HepG2 (cell line): Measurements from ENCODE around the gene EEFSEC. TPM values are rescaled to one million over a fixed set of nuclear protein-coding genes. Genes with fewer than 3 reads are reported as not detected.

ENCODE experiments used
- ATRX ChIP-seq: sonication (generic); formaldehyde crosslinking; IDR thresholded peaks from 2 replicates; pipeline ENCODE4 v1.4.0; 2020; ENCODE audit warnings: missing genetic modification reagents, borderline replicate concordance
- ELK4 ChIP-seq: sonication (generic); formaldehyde crosslinking; IDR thresholded peaks from 2 replicates; pipeline ENCODE4 v1.9.0; 2021; ENCODE audit warnings: missing genetic modification reagents, borderline replicate concordance
- GFI1 ChIP-seq: sonication (generic); formaldehyde crosslinking; IDR thresholded peaks from 2 replicates; pipeline ENCODE4 v1.5.0; 2020; ENCODE audit warnings: missing genetic modification reagents, mild to moderate bottlenecking, borderline replicate concordance
- GPN1 ChIP-seq: sonication (generic); formaldehyde crosslinking; IDR thresholded peaks from 2 replicates; pipeline ENCODE4 v1.5.1; 2020; ENCODE audit warnings: missing genetic modification reagents, borderline replicate concordance
- IKZF4 ChIP-seq: sonication (generic); formaldehyde crosslinking; IDR thresholded peaks from 2 replicates; pipeline ENCODE4 v1.5.1; 2020; ENCODE audit warnings: borderline replicate concordance, mild to moderate bottlenecking, low read depth, missing genetic modification reagents; ENCODE audit errors: not compliant biosample characterization
- ISL2 ChIP-seq: sonication (generic); formaldehyde crosslinking; IDR thresholded peaks from 2 replicates; pipeline ENCODE4 v1.5.0; 2020; ENCODE audit warnings: missing genetic modification reagents
- JUND ChIP-seq: sonication (generic); formaldehyde crosslinking; IDR thresholded peaks from 2 replicates; pipeline ENCODE4 v1.8.0; 2022; ENCODE audit warnings: mild to moderate bottlenecking, missing genetic modification reagents
- KAT8 ChIP-seq: IDR thresholded peaks from 2 replicates; pipeline ENCODE4 v1.6.1; 2016; ENCODE audit warnings: missing genetic modification reagents, missing compliant biosample characterization
- MEIS1 ChIP-seq: sonication (generic); formaldehyde crosslinking; IDR thresholded peaks from 2 replicates; pipeline ENCODE4 v1.9.0; 2021; ENCODE audit warnings: mild to moderate bottlenecking, missing genetic modification reagents, moderate library complexity, borderline replicate concordance
- NR2F2 ChIP-seq: IDR thresholded peaks from 2 replicates; pipeline ENCODE4 v1.6.1; 2012; ENCODE audit warnings: low read depth, inconsistent platforms, borderline replicate concordance
- RELA ChIP-seq: sonication (generic); formaldehyde crosslinking; IDR thresholded peaks from 2 replicates; pipeline ENCODE4 v1.4.0; 2020; ENCODE audit warnings: missing genetic modification reagents
- SALL1 ChIP-seq: sonication (generic); formaldehyde crosslinking; IDR thresholded peaks from 2 replicates; pipeline ENCODE4 v1.8.0; 2022; ENCODE audit warnings: mild to moderate bottlenecking, missing genetic modification reagents
- SP4 ChIP-seq: sonication (generic); formaldehyde crosslinking; IDR thresholded peaks from 2 replicates; pipeline ENCODE4 v1.8.1; 2023; ENCODE audit warnings: mild to moderate bottlenecking, missing genetic modification reagents
- ZBTB33 ChIP-seq: sonication (generic); formaldehyde crosslinking; IDR thresholded peaks from 2 replicates; pipeline ENCODE4 v1.4.0; 2020; ENCODE audit warnings: missing genetic modification reagents
- ZFP37 ChIP-seq: sonication (generic); formaldehyde crosslinking; IDR thresholded peaks from 2 replicates; pipeline ENCODE4 v1.4.0; 2020; ENCODE audit warnings: missing genetic modification reagents, borderline replicate concordance
- ZNF124 ChIP-seq: sonication (generic); formaldehyde crosslinking; IDR thresholded peaks from 2 replicates; pipeline ENCODE4 v1.4.0; 2020; ENCODE audit warnings: missing genetic modification reagents
- ZNF180 ChIP-seq: sonication (generic); formaldehyde crosslinking; IDR thresholded peaks from 2 replicates; pipeline ENCODE4 v1.4.0; 2020; ENCODE audit warnings: low read depth, missing genetic modification reagents, borderline replicate concordance
- ZNF24 ChIP-seq: fragments of 450-650 bp; IDR thresholded peaks from 2 replicates; pipeline ENCODE4 v1.6.1; 2017; ENCODE audit warnings: antibody characterized with exemption, mild to moderate bottlenecking
- ZNF335 ChIP-seq: sonication (generic); formaldehyde crosslinking; IDR thresholded peaks from 2 replicates; pipeline ENCODE4 v1.4.0; 2020; ENCODE audit warnings: missing genetic modification reagents
- ZNF607 ChIP-seq: sonication (generic); formaldehyde crosslinking; IDR thresholded peaks from 2 replicates; pipeline ENCODE4 v1.5.1; 2020; ENCODE audit warnings: missing genetic modification reagents, mild to moderate bottlenecking, borderline replicate concordance
- ZNF616 ChIP-seq: sonication (generic); formaldehyde crosslinking; IDR thresholded peaks from 2 replicates; pipeline ENCODE4 v1.5.0; 2020; ENCODE audit warnings: low read depth, mild to moderate bottlenecking, missing genetic modification reagents
- ZNF724P ChIP-seq: sonication (generic); formaldehyde crosslinking; IDR thresholded peaks from 2 replicates; pipeline ENCODE4 v1.8.0; 2022; ENCODE audit warnings: missing genetic modification reagents, borderline replicate concordance
- ZNF878 ChIP-seq: sonication (generic); formaldehyde crosslinking; IDR thresholded peaks from 2 replicates; pipeline ENCODE4 v1.8.1; 2023; ENCODE audit warnings: mild to moderate bottlenecking, missing genetic modification reagents, moderate library complexity
- ZSCAN29 ChIP-seq: sonication (generic); formaldehyde crosslinking; conservative IDR thresholded peaks from 2 replicates; pipeline ENCODE4 v1.4.0; 2020; ENCODE audit warnings: mild to moderate bottlenecking, missing genetic modification reagents
- polyA plus RNA-seq, 8 experiments: library from polyadenylated mRNA; depleted of rRNA in 3 of 8; stranded (reverse) in 7 of 8; unstranded in 1 of 8; fragments of >200 nt; fragmentation: Illumina TruSeq in 4 of 8; extraction: Trizol in 4 of 8; gene quantifications; 2 replicates each; pipeline versions ENCODE4 v1.2.1 to v1.2.3, GENCODE V29; 2011 to 2016; ENCODE audit warnings: low read depth in 4 of 8, missing spikeins in 1 of 8, mixed read lengths in 1 of 8; ENCODE audit not compliant: insufficient read depth in 1 of 8
- total RNA-seq, 5 experiments: library from RNA; depleted of rRNA; stranded (reverse); fragments of >200 nt; fragmentation: Illumina TruSeq; extraction: Trizol; gene quantifications; 2 replicates each; pipeline ENCODE4 v1.2.3, GENCODE V29; 2016; ENCODE audit warnings: low read depth in 1 of 5
- TF ChIP-seq, protein P1 (sequence below): IDR thresholded peaks from 2 replicates; pipeline ENCODE4 v1.6.1; 2016; ENCODE audit warnings: low read depth, borderline replicate concordance
- TF ChIP-seq, protein P2 (sequence below): sonication (generic); formaldehyde crosslinking; IDR thresholded peaks from 2 replicates; pipeline ENCODE4 v1.9.0; 2021; ENCODE audit warnings: missing genetic modification reagents, borderline replicate concordance

The EEFSEC gene
- total and polyA plus RNA-seq, 2 of the 13 experiments (the other 11 are each of a cell fraction or from before 2014, with no cell fraction given): 6.4 to 24.2 TPM

DNA sequence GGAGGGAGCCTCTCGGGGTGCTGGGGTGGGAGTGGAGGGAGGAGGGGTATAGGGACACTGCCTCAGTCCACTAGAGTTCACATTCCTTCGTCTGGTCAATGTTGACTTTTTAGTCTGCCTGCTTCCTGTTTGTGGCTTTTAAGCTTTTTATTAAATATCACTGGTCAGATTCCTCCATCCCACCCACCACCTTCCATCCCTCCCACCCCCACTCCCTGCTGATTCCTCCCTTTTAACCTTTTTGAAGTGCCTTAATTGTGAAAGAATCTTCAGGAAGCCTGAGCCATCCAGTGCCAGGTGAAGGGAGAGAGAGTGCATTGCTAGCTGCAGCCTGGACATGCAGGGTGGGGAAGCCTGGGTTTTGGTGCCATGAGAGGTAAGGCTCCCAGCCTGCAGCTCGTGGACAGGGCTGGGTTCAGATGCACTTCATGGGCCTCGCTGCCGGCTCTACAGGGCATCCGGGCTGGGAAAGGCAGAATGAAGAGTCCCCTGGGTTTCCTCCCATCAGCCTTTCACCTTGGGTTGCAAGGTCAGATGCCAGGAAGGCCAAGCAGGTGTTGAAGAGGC is 207.5 kb downstream of the EEFSEC start (continued):
- no peak for TF ChIP-seq ZNF878 (CRISPR knock-in tag)
- TF ChIP-seq, protein P1, sequence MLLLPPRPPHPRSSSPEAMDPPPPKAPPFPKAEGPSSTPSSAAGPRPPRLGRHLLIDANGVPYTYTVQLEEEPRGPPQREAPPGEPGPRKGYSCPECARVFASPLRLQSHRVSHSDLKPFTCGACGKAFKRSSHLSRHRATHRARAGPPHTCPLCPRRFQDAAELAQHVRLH (CRISPR knock-in tag): no peak
- TF ChIP-seq ZNF180 (CRISPR knock-in tag): no peak
- TF ChIP-seq ZFP37 (CRISPR knock-in tag): no peak
- no peak for TF ChIP-seq ZSCAN29 (CRISPR knock-in tag)
- TF ChIP-seq ZBTB33 (CRISPR knock-in tag): no peak
- TF ChIP-seq ZNF24: no peak
- TF ChIP-seq IKZF4 (CRISPR knock-in tag): no peak
- TF ChIP-seq SALL1 (CRISPR knock-in tag): peak; percentile 60
- no peak for TF ChIP-seq KAT8 (CRISPR knock-in tag)
- TF ChIP-seq, protein P2, sequence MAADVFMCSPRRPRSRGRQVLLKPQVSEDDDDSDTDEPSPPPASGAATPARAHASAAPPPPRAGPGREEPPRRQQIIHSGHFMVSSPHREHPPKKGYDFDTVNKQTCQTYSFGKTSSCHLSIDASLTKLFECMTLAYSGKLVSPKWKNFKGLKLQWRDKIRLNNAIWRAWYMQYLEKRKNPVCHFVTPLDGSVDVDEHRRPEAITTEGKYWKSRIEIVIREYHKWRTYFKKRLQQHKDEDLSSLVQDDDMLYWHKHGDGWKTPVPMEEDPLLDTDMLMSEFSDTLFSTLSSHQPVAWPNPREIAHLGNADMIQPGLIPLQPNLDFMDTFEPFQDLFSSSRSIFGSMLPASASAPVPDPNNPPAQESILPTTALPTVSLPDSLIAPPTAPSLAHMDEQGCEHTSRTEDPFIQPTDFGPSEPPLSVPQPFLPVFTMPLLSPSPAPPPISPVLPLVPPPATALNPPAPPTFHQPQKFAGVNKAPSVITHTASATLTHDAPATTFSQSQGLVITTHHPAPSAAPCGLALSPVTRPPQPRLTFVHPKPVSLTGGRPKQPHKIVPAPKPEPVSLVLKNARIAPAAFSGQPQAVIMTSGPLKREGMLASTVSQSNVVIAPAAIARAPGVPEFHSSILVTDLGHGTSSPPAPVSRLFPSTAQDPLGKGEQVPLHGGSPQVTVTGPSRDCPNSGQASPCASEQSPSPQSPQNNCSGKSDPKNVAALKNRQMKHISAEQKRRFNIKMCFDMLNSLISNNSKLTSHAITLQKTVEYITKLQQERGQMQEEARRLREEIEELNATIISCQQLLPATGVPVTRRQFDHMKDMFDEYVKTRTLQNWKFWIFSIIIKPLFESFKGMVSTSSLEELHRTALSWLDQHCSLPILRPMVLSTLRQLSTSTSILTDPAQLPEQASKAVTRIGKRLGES (CRISPR knock-in tag): no peak
- no peak for TF ChIP-seq ATRX (CRISPR knock-in tag)
- TF ChIP-seq ISL2 (CRISPR knock-in tag): peak; percentile 60; the same call in 1 of the 2 replicates
- TF ChIP-seq GFI1 (CRISPR knock-in tag): no peak
- no peak for TF ChIP-seq GPN1 (CRISPR knock-in tag)
- no peak for TF ChIP-seq JUND (CRISPR knock-in tag)
- no peak for TF ChIP-seq ZNF607
- no peak for TF ChIP-seq ZNF335 (CRISPR knock-in tag)
- no peak for TF ChIP-seq RELA (CRISPR knock-in tag)
- no peak for TF ChIP-seq ZNF124 (CRISPR knock-in tag)
- no peak for TF ChIP-seq ZNF616 (CRISPR knock-in tag)
- TF ChIP-seq SP4 (CRISPR knock-in tag): no peak
- TF ChIP-seq NR2F2: 0 out of 2 replicates have a peak, but pooled peaks have one; percentile 53
- TF ChIP-seq ZNF724P (CRISPR knock-in tag): no peak
- no peak for TF ChIP-seq ELK4 (CRISPR knock-in tag)
- TF ChIP-seq MEIS1 (CRISPR knock-in tag): no peak
